ENCODE results near the gene KLHL13.

GRCh38 chrX:118156953-118157608 is 40.5 kb upstream of the KLHL13 start:
- TF ChIP-seq CTCF (conservative IDR thresholded peaks at IDR 0.05; ENCODE audit: low read length) (no peak), EZH2phosphoT487 (IDR thresholded peaks at IDR 0.05; ENCODE audit: borderline replicate concordance) (no peak)

Data from Loucy (cell line).